Stomach (tissue), 9 donors: Measurements from ENCODE around the gene FIGN. TPM values are rescaled to one million over a fixed set of nuclear protein-coding genes. Genes with fewer than 3 reads are reported as not detected.

Source experiments
- DNase-seq, 2 donors: peaks; one replicate each; pipeline versions ENCODE4 v3.0.0 to v3.0.0-alpha.2; 2013 to 2019
- H3K27ac ChIP-seq, 5 donors: fragments of 200-600 bp in 4 of 5; sonication (generic) in 4 of 5; one replicate each; pipeline ENCODE4 v1.5.1; 2013 to 2019; ENCODE audit warnings: mild to moderate bottlenecking in 1 of 5, moderate library complexity in 1 of 5
- H3K27me3 ChIP-seq, 3 donors: fragments of 200-600 bp; sonication (generic); one replicate each; pipeline ENCODE4 v1.5.1; 2017 to 2019; ENCODE audit warnings: mixed run types in 1 of 3
- H3K36me3 ChIP-seq, 4 donors: fragments of 200-600 bp; sonication (generic); 1 replicate in 3 of 4; 2 replicates in 1 of 4; pipeline ENCODE4 v1.5.1; 2016 to 2019
- H3K4me1 ChIP-seq, 4 donors: fragments of 200-600 bp; sonication (generic); one replicate each; pipeline ENCODE4 v1.5.1; 2016 to 2019
- H3K4me3 ChIP-seq, 4 donors: fragments of 200-600 bp; sonication (generic) in 3 of 4; one replicate each; pipeline ENCODE4 v1.5.1; 2016 to 2019; ENCODE audit warnings: mild to moderate bottlenecking in 1 of 4
- H3K9me3 ChIP-seq, 4 donors: fragments of 200-600 bp; sonication (generic); one replicate each; pipeline ENCODE4 v1.5.1; 2016 to 2019
- CTCF ChIP-seq, 7 experiments: fragments of 450-650 bp in 4 of 7; fragments of 200-600 bp in 3 of 7; sonication (generic) in 3 of 7; IDR thresholded peaks; one replicate each; pipeline ENCODE4 v1.5.1; 2016 to 2019; ENCODE audit warnings: antibody characterized with exemption in 7 of 7, control low read depth in 2 of 7, mild to moderate bottlenecking in 1 of 7
- EP300 ChIP-seq: sonication (generic); formaldehyde crosslinking; IDR thresholded peaks from one replicate; pipeline ENCODE4 v1.6.1; 2017; ENCODE audit warnings: antibody characterized with exemption
- POLR2A ChIP-seq, 4 donors: fragments of 450-650 bp; IDR thresholded peaks; one replicate each; pipeline ENCODE4 v1.6.1; 2016; ENCODE audit warnings: antibody characterized with exemption in 4 of 4, control low read depth in 2 of 4, mild to moderate bottlenecking in 1 of 4, moderate library complexity in 1 of 4
- POLR2AphosphoS5 ChIP-seq, 3 donors: sonication (generic); formaldehyde crosslinking; IDR thresholded peaks; one replicate each; pipeline ENCODE4 v1.6.1; 2016; ENCODE audit warnings: antibody characterized with exemption in 3 of 3
- WGBS, 5 donors: extraction: QIAGEN DNeasy Blood & Tissue Kit in 3 of 5; methylation state at CpG; one replicate each; pipeline versions ENCODE4 v1.1.5 to v1.1.7; 2013 to 2018; 5-methylcytosine and 5-hydroxymethylcytosine counted together
- intact Hi-C: fragments of 100-400 bp; cut with DNase I; formaldehyde crosslinking; loops from one replicate; pipeline ENCODE4 v1.15.1; 2023; ENCODE audit warnings: low total_unique reads
- polyA plus RNA-seq, 3 donors: library from polyadenylated mRNA; stranded (reverse); fragments of 200-250 nt; gene quantifications; one replicate each; pipeline ENCODE4 v1.2.3, GENCODE V29; 2013
- total RNA-seq, 5 donors: library from RNA; depleted of rRNA; stranded (reverse); fragments of >200 nt; gene quantifications; one replicate each; pipeline versions ENCODE4 v1.1.0 to v1.2.3, GENCODE V29; 2014 to 2016
- donor health status: healthy with polysubstance abuse.
- donor health status: Bipolar disorder and iron deficiency.
- donor health status: healthy.

Gene FIGN
- total and polyA plus RNA-seq, 8 donors, result 0.33 to 8.9 (median 2.3) TPM

DNA sequence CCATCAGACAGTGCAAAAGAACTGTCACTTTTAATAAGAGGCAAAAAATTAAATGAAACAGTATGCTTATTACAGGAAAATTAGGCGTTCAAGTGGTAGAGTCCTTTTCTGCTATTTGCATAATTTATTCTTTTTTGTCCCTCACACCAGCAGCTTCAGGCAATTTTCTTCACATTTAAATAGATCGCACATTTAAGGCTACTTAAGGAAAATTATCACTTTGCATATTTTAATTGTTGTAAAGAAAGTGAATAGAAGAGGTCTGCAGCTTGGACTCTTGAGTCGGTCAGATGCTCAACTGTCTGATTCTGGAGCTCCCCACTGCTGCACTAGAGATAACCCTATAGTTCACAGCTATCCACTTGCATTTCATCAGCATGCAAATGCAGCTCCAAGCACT is 141.3 kb downstream of the FIGN start:
- no peak overlapping the region for H3K27ac ChIP-seq
- no peak for TF ChIP-seq EP300
- intact Hi-C loops, result no loop called here

DNA sequence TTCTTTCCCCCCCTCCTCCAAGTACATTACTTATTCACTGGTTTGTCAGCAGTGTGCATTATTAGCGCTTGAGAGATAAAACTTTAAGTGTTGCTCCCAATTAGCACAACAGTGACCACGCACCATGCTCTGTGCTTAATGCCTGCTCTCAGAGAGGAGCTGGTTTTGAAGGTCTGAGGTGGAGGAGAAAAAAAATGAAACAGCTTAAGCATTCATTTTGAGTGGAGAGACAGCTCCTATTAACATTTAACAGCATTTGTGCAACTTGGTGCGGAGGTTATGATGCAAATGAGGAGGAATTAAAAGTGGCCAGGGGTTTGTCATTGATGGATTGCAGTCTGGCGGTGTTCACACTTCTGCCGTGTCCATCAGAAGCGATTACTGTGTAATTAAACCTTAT is 141.8 kb downstream of the FIGN start:
- TF ChIP-seq CTCF (IDR thresholded peaks at IDR 0.05), result no peak
- no peak for TF ChIP-seq POLR2A (IDR thresholded peaks at IDR 0.05)
- no peak for TF ChIP-seq POLR2AphosphoS5 (IDR thresholded peaks at IDR 0.05)
- TF ChIP-seq EP300, result no peak
- H3K4me1 ChIP-seq, result no peaks in the 10 kb centered on the region
- no peak overlapping the region for H3K4me3 ChIP-seq
- no peak overlapping the region for H3K27ac ChIP-seq
- WGBS, 5 donors, result 79 to 91% (median 82%) methylated on average over 6 of the region's 6 CpGs
- H3K9me3 ChIP-seq, result no peaks in the 10 kb centered on the region
- no peak for DNase-seq
- H3K27me3 ChIP-seq, result no peaks in the 10 kb centered on the region
- intact Hi-C loops, result no loop called here
- H3K36me3 ChIP-seq, result no peaks in the 10 kb centered on the region

More for the DNA sequence above, 141.3 kb downstream of the FIGN start:
- Histone ChIP-seq H3K9me3 (no peaks in the 10 kb centered on the region), H3K36me3 (no peaks in the 10 kb centered on the region), H3K4me1 (no peaks in the 10 kb centered on the region), H3K4me3 (no peak overlapping the region), H3K27me3 (no peaks in the 10 kb centered on the region)
- 79 to 95% (median 89%) methylated on average over 3 of the region's 3 CpGs for WGBS, 5 donors
- no peak for DNase-seq

GRCh38 chr2:163592954-163593622 is 142.7 kb downstream of the FIGN start:
- Histone ChIP-seq H3K9me3 (no peaks in the 10 kb centered on the region), H3K27me3 (no peaks in the 10 kb centered on the region), H3K4me3 (no peak overlapping the region), H3K4me1 (no peaks in the 10 kb centered on the region), H3K27ac (no peak overlapping the region), H3K36me3 (no peaks in the 10 kb centered on the region)
- TF ChIP-seq POLR2A (IDR thresholded peaks at IDR 0.05) (no peak), POLR2AphosphoS5 (IDR thresholded peaks at IDR 0.05) (no peak), CTCF (IDR thresholded peaks at IDR 0.05) (no peak), EP300 (no peak)
- DNase-seq, result no peak
- WGBS, 5 donors, result 31 to 55% (median 44%) methylated on average over 6 of the region's 6 CpGs
- intact Hi-C loops, result no loop called here

DNA sequence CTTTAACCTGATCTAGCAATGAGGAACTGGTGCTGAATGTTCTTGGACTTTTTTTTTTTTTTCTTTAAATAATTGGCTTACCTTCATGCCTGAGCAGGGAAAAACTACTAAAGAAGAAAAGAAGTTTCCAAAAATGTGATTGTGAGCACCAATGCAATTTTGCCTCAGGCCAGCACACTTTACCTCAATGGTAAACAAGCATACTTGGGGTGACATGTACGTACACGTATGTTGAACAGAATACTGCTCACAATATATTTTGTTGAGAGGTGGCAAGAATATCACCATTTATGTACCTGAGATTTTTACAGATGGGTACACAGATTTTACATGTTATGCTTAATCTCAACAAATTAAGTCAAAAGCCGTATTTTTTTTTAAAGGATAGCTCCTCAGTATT is 144.3 kb downstream of the FIGN start:
- no peaks in the 10 kb centered on the region for H3K27me3 ChIP-seq
- no peak for DNase-seq
- H3K4me1 ChIP-seq, result no peaks in the 10 kb centered on the region
- whole genome bisulfite sequencing, 5 donors, result 73 to 99% (median 91%) methylated on average over 3 of the region's 3 CpGs
- H3K4me3 ChIP-seq, result no peak overlapping the region
- no peak overlapping the region for H3K27ac ChIP-seq
- intact Hi-C loops, result no loop called here
- H3K9me3 ChIP-seq, result no peaks in the 10 kb centered on the region
- TF ChIP-seq EP300, result no peak
- TF ChIP-seq POLR2AphosphoS5 (IDR thresholded peaks at IDR 0.05), result no peak
- TF ChIP-seq CTCF (IDR thresholded peaks at IDR 0.05), result no peak
- no peak for TF ChIP-seq POLR2A (IDR thresholded peaks at IDR 0.05)
- H3K36me3 ChIP-seq, result no peaks in the 10 kb centered on the region

GRCh38 chr2:163580757-163581156 is 155.1 kb downstream of the FIGN start:
- intact Hi-C loops, result no loop called here
- H3K4me3 ChIP-seq, result no peak overlapping the region
- H3K27me3 ChIP-seq, result no peaks in the 10 kb centered on the region
- no peaks in the 10 kb centered on the region for H3K36me3 ChIP-seq
- no peaks in the 10 kb centered on the region for H3K4me1 ChIP-seq
- H3K9me3 ChIP-seq, result no peaks in the 10 kb centered on the region
- H3K27ac ChIP-seq, result no peak overlapping the region
- TF ChIP-seq POLR2AphosphoS5 (IDR thresholded peaks at IDR 0.05) (no peak), POLR2A (IDR thresholded peaks at IDR 0.05) (no peak), CTCF (IDR thresholded peaks at IDR 0.05) (no peak), EP300 (no peak)
- no peak for DNase-seq
- 92 to 97% (median 93%) methylated on average over 1 of the region's 1 CpG for WGBS, 5 donors
